Mesenchymal stem cell (in vitro differentiated cells and primary cell): ENCODE measurements around the gene PPP3CA.

Experiments
- DNase-seq: peaks from one replicate; pipeline ENCODE4 v3.0.0-alpha.2; 2013
- H2AFZ ChIP-seq: one replicate; pipeline ENCODE4 v1.6.1; 2013; ENCODE audit warnings: low read depth, mild to moderate bottlenecking, control low read depth, inconsistent platforms, low read length, moderate library complexity
- H2AK5ac ChIP-seq: 2 replicates; pipeline ENCODE4 v1.6.1; 2013; ENCODE audit warnings: low read length, moderate library complexity, mild to moderate bottlenecking, inconsistent platforms; ENCODE audit not compliant: severe bottlenecking
- H2BK120ac ChIP-seq: one replicate; pipeline ENCODE4 v1.6.1; 2013; ENCODE audit warnings: low read depth, mild to moderate bottlenecking, inconsistent platforms, low read length, moderate library complexity
- H2BK12ac ChIP-seq, 2 experiments: one replicate each; pipeline ENCODE4 v1.6.1; 2013; ENCODE audit warnings: inconsistent platforms in 2 of 2, low read length in 2 of 2, mild to moderate bottlenecking in 2 of 2, moderate library complexity in 2 of 2, control low read depth in 1 of 2
- H2BK15ac ChIP-seq: one replicate; pipeline ENCODE4 v1.6.1; 2013; ENCODE audit warnings: mild to moderate bottlenecking, low read depth, inconsistent platforms; ENCODE audit not compliant: poor library complexity, severe bottlenecking
- H2BK5ac ChIP-seq: 2 replicates; pipeline ENCODE4 v1.6.1; 2013; ENCODE audit warnings: low read depth, mild to moderate bottlenecking, low read length, control low read depth, inconsistent platforms; ENCODE audit not compliant: poor library complexity, severe bottlenecking
- H3K14ac ChIP-seq, 2 experiments: one replicate each; pipeline ENCODE4 v1.6.1; 2013; ENCODE audit warnings: inconsistent platforms in 2 of 2, low read length in 2 of 2, control low read depth in 1 of 2, mild to moderate bottlenecking in 1 of 2, moderate library complexity in 1 of 2
- H3K18ac ChIP-seq, 2 experiments: one replicate each; pipeline ENCODE4 v1.6.1; 2013; ENCODE audit warnings: inconsistent platforms in 2 of 2, low read length in 2 of 2, control low read depth in 1 of 2, low read depth in 1 of 2, mild to moderate bottlenecking in 1 of 2
- H3K23ac ChIP-seq, 2 experiments: one replicate each; pipeline ENCODE4 v1.6.1; 2013; ENCODE audit warnings: inconsistent platforms in 2 of 2, low read length in 2 of 2, mild to moderate bottlenecking in 2 of 2, moderate library complexity in 2 of 2, control low read depth in 1 of 2
- H3K27ac ChIP-seq: 2 replicates; pipeline ENCODE4 v1.5.1; 2013; ENCODE audit warnings: mild to moderate bottlenecking, moderate library complexity, low read length, control low read depth, inconsistent platforms; ENCODE audit not compliant: poor library complexity, severe bottlenecking
- H3K27me3 ChIP-seq, 2 experiments: 2 replicates each; pipeline versions ENCODE4 v1.6.1 to v1.7.0; 2013; ENCODE audit warnings: low read length in 2 of 2, mild to moderate bottlenecking in 2 of 2, moderate library complexity in 2 of 2, control low read depth in 1 of 2, inconsistent platforms in 1 of 2; ENCODE audit not compliant: control insufficient read depth in 1 of 2, insufficient read depth in 1 of 2
- H3K36me3 ChIP-seq, 2 experiments: 2 replicates each; pipeline versions ENCODE4 v1.6.1 to v1.7.0; 2013; ENCODE audit warnings: low read length in 2 of 2, control low read depth in 1 of 2, inconsistent platforms in 1 of 2, low read depth in 1 of 2, mild to moderate bottlenecking in 1 of 2; ENCODE audit not compliant: insufficient read depth in 2 of 2, control insufficient read depth in 1 of 2
- H3K4ac ChIP-seq, 2 experiments: one replicate each; pipeline ENCODE4 v1.6.1; 2013; ENCODE audit warnings: inconsistent platforms in 2 of 2, low read length in 2 of 2, mild to moderate bottlenecking in 2 of 2, moderate library complexity in 2 of 2, control low read depth in 1 of 2, low read depth in 1 of 2
- H3K4me1 ChIP-seq: 2 replicates; pipeline ENCODE4 v1.6.1; 2013; ENCODE audit warnings: low read depth, low read length, control low read depth; ENCODE audit not compliant: control insufficient read depth, insufficient read depth
- H3K4me2 ChIP-seq: 2 replicates; pipeline ENCODE4 v1.6.1; 2013; ENCODE audit warnings: low read length, mild to moderate bottlenecking, inconsistent platforms; ENCODE audit not compliant: poor library complexity, severe bottlenecking
- H3K4me3 ChIP-seq, 2 experiments: 2 replicates each; pipeline versions ENCODE4 v1.5.1 to v1.7.0; 2013; ENCODE audit warnings: low read length in 2 of 2, mild to moderate bottlenecking in 2 of 2, control low read depth in 1 of 2, low read depth in 1 of 2; ENCODE audit not compliant: insufficient read depth in 1 of 2
- H3K79me1 ChIP-seq: replicated peaks from 2 replicates; pipeline ENCODE4 v1.6.1; 2013; ENCODE audit warnings: mild to moderate bottlenecking, control low read depth, low read length, inconsistent platforms; ENCODE audit not compliant: poor library complexity, severe bottlenecking
- H3K9ac ChIP-seq: 2 replicates; pipeline ENCODE4 v1.7.0; 2013; ENCODE audit warnings: mild to moderate bottlenecking, low read length, moderate library complexity
- H3K9me3 ChIP-seq: 2 replicates; pipeline ENCODE4 v1.7.0; 2013; ENCODE audit warnings: mild to moderate bottlenecking, low read length; ENCODE audit not compliant: control insufficient read depth
- H4K8ac ChIP-seq: one replicate; pipeline ENCODE4 v1.6.1; 2013; ENCODE audit warnings: inconsistent platforms, mild to moderate bottlenecking, low read length, moderate library complexity
- H4K91ac ChIP-seq: one replicate; pipeline ENCODE4 v1.6.1; 2013; ENCODE audit warnings: mild to moderate bottlenecking, low read length, inconsistent platforms
- WGBS: methylation state at CpG from one replicate; pipeline ENCODE4 v1.1.7; 2013; ENCODE audit warnings: mixed read lengths; 5-methylcytosine and 5-hydroxymethylcytosine counted together

Gene PPP3CA

DNA sequence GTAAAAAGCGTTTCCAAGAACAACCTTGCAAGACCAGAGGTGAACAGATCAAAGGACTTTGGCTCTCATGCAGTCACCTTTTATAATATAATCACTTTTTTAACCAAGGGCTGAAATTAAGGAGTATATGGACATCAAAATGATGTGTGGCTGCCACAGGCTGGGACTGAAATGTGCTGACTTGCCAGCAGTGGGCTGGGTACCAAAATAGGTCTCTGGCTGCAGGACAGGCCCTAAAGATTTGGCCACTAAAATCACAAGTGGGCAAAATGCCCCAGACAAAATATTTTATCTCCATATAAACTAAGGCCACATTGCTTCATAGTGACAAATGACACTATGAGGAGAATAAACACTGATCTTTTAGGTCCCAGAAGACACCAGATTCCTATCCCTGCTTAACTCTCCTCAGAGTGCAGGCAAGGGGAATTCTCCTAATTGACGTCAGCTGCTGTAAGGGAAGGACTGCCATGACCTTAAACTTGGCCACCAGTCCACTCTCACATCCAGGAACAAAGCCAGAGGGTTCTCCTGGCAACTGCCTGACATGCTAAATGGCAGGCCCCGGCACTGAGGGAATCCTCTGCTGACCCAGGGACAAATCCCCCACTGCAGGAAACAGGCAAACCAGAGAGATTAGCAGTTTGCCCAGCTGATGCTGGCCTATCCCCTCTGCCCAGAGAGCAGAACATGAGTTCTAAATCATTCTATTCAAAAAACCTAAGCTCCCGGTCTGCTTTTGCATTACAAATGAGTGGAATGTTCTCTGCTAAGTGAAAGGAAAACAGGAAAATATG lies 155.8 kb downstream of the PPP3CA start:
- peaks cover 0 to 13% of the 10 kb centered on the region in 2 experiments for H3K36me3 ChIP-seq
- H3K4me3 ChIP-seq, result peak overlapping the region in 1 of 2 experiments; percentile 21
- peaks cover 17% of the 10 kb centered on the region for H3K79me1 ChIP-seq
- no peak overlapping the region for H2AK5ac ChIP-seq
- DNase-seq, result peak; percentile 92
- no peak overlapping the region for H3K4me2 ChIP-seq
- H3K18ac ChIP-seq, result no peak overlapping the region
- WGBS, result 61% methylated on average over 3 of the region's 4 CpGs
- H2BK120ac ChIP-seq, result no peak overlapping the region
- H2BK15ac ChIP-seq, result no peak overlapping the region
- peak overlapping the region; percentile 44 for H3K9ac ChIP-seq
- no peak overlapping the region for H4K91ac ChIP-seq
- H2BK12ac ChIP-seq, result no peak overlapping the region
- no peak overlapping the region for H2AFZ ChIP-seq
- no peak overlapping the region for H3K14ac ChIP-seq
- no peak overlapping the region for H3K23ac ChIP-seq
- no peaks in the 10 kb centered on the region for H3K9me3 ChIP-seq
- no peak overlapping the region for H4K8ac ChIP-seq
- H3K27ac ChIP-seq, result no peak overlapping the region
- H2BK5ac ChIP-seq, result no peak overlapping the region
- H3K27me3 ChIP-seq, result no peaks in the 10 kb centered on the region
- H3K4me1 ChIP-seq, result peaks cover 2% of the 10 kb centered on the region
- H3K4ac ChIP-seq, result no peak overlapping the region

DNA sequence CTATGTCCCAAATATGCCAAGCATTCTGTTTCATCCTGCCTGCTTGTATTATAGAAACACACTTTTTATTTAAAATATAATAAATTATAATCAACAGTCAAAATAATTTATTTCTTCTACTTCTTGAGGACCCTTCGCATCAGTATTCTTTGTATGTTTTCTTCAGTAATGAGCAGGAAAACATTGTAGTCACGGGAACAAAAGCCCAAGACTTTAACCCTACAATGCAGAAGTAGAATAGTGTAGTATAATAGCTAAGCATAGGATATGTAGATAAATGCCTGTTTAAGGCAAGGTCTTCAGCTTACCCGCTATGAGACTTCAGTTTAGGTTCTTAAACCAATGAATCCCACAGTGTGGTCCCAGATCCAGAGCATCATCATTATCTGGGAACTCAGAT lies 156.6 kb downstream of the PPP3CA start:
- Histone ChIP-seq H3K14ac (no peak overlapping the region), H3K27me3 (no peaks in the 10 kb centered on the region), H2BK15ac (no peak overlapping the region), H3K9me3 (no peaks in the 10 kb centered on the region), H3K4me2 (no peak overlapping the region), H4K8ac (no peak overlapping the region), H3K9ac (no peak overlapping the region), H2AFZ (no peak overlapping the region), H3K79me1 (peaks cover 16% of the 10 kb centered on the region), H2BK120ac (no peak overlapping the region), H3K4ac (no peak overlapping the region), H3K4me3 (no peak overlapping the region), H3K27ac (no peak overlapping the region), H3K18ac (no peak overlapping the region), H3K23ac (no peak overlapping the region), H4K91ac (no peak overlapping the region), H2AK5ac (no peak overlapping the region), H3K36me3 (peaks cover 0 to 12% of the 10 kb centered on the region in 2 experiments), H3K4me1 (peaks cover 2% of the 10 kb centered on the region), H2BK12ac (no peak overlapping the region), H2BK5ac (no peak overlapping the region)
- WGBS, result 100% methylated on average over 3 of the region's 3 CpGs
- no peak for DNase-seq

DNA sequence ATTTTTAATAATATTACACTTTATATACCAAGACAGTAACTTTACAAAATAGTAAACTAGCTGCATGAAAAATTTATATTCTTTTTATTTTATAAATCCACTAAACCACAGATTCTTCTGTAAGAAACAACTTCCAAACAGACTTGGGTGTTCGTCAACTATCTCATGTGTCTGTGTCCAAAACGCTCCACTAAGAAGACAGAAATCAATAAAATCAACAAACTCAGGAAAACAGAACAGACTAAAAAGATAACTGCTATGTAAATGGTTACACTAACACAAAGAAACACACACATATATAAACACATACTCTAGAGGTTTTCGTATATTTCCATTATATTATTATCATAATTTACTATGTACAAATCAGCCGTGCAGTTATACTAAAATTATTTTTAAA lies 158.4 kb downstream of the PPP3CA start:
- Histone ChIP-seq H4K8ac (no peak overlapping the region), H2BK12ac (no peak overlapping the region), H3K23ac (no peak overlapping the region), H2BK15ac (no peak overlapping the region), H3K14ac (no peak overlapping the region), H3K9ac (no peak overlapping the region), H2BK120ac (no peak overlapping the region), H4K91ac (no peak overlapping the region), H2AFZ (no peak overlapping the region), H3K9me3 (no peaks in the 10 kb centered on the region), H3K4me3 (no peak overlapping the region), H2BK5ac (no peak overlapping the region), H3K27me3 (no peaks in the 10 kb centered on the region), H3K27ac (no peak overlapping the region), H3K4me2 (no peak overlapping the region), H3K4ac (no peak overlapping the region), H3K4me1 (peaks cover 2% of the 10 kb centered on the region), H3K18ac (no peak overlapping the region), H2AK5ac (no peak overlapping the region), H3K79me1 (peaks cover 20% of the 10 kb centered on the region), H3K36me3 (peaks cover 0 to 6% of the 10 kb centered on the region in 2 experiments)
- WGBS, result 91% methylated on average over 2 of the region's 4 CpGs
- no peak for DNase-seq

DNA sequence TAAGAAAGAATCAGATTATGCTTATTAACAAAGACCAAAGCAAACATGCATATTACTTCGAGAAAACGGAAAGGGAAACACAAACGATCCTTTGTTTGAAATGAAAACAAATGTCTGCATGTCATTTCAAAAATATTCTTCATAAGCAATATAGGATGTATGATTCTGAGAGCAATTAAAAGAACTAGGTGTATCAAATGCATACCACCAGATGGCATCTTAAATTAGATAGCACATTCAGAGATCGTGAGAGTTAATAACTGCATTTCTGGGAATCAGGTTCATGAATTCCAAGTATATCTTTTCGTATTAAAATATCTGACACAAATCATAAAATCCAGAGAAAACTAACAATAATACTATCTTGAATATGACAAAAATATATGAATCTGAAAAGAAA lies 159.5 kb downstream of the PPP3CA start:
- no peak overlapping the region for H3K4me2 ChIP-seq
- H3K14ac ChIP-seq, result no peak overlapping the region
- H2BK120ac ChIP-seq, result no peak overlapping the region
- 92% methylated on average over 2 of the region's 5 CpGs for WGBS
- H2BK5ac ChIP-seq, result no peak overlapping the region
- no peak for DNase-seq
- H4K8ac ChIP-seq, result no peak overlapping the region
- no peak overlapping the region for H3K9ac ChIP-seq
- H3K36me3 ChIP-seq, result peaks cover 0 to 7% of the 10 kb centered on the region in 2 experiments
- no peak overlapping the region for H2BK12ac ChIP-seq
- no peaks in the 10 kb centered on the region for H3K9me3 ChIP-seq
- H3K27ac ChIP-seq, result no peak overlapping the region
- peaks cover 18% of the 10 kb centered on the region for H3K79me1 ChIP-seq
- H4K91ac ChIP-seq, result no peak overlapping the region
- no peak overlapping the region for H3K18ac ChIP-seq
- no peak overlapping the region for H3K4ac ChIP-seq
- H3K4me1 ChIP-seq, result peaks cover 2% of the 10 kb centered on the region
- H3K23ac ChIP-seq, result no peak overlapping the region
- H3K4me3 ChIP-seq, result no peak overlapping the region
- no peak overlapping the region for H2BK15ac ChIP-seq
- no peaks in the 10 kb centered on the region for H3K27me3 ChIP-seq
- no peak overlapping the region for H2AK5ac ChIP-seq
- H2AFZ ChIP-seq, result no peak overlapping the region
